ENCODE data around the gene LTBR. TPM values are rescaled to one million over a fixed set of nuclear protein-coding genes. Genes with fewer than 3 reads are reported as not detected.

Gene LTBR
- total and polyA plus RNA-seq, 2 of the 4 experiments (the other 2 are of a cell fraction) = 19.7 to 62.5 TPM

DNA sequence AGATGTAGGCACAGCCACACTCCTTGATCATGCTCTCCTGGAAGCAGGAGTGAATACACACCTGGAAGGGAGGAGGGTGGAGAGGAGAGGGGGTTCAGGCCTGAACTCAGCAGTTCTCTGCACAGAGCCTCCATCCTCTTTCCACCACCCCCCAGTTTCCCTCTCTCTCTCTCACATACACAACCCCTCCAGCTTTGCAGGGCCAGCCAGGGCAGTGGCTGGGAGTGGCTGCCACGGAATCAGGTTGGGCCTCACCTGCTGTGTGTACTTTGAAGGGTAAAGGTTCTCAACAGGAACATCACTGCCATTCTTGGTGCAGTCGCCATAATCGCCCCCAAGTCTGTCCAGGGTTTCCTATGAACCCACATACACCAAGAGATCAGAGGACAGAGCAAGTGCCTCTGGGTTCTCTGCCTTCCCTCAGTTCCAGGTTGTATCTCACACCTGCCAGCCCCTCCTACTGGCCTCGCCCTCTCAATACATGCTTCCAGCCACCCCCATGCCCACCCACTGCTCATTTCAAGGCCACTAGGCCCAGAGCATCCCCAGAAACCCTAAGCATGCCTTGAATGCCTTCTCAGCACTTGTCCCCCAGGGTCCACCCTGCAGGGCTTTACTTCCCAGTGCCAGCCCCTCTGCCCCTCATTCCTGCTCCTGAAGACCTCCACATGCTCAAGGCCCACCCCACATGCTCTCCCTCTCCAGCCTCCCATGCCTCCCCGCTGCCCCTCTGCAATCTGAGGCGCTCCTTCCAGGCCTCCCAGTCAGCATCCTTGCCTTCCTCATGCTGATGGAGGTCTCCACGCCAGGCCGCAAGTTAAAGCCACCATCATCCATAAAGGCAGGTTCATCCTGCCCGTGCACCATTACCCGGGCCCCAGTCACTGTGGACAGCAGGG is 29.2 kb upstream of the LTBR start:
- in situ Hi-C loops (cut with MboI; ENCODE audit: low sequenced_read_pairs) = no loop called here
- dilution Hi-C loops (cut with HindIII; ENCODE audit: low sequenced_read_pairs, unreplicated experiment) = no loop called here
- H2BK5ac ChIP-seq (ENCODE audit: low read depth, low read length, poor library complexity, severe bottlenecking) = no peak overlapping the region
- DNase-seq = no peak
- no peak overlapping the region for H3K18ac ChIP-seq (ENCODE audit: low read depth, low read length)
- no peak overlapping the region for H2AFZ ChIP-seq (replicated peaks; ENCODE audit: low read length, poor library complexity)
- H3K23ac ChIP-seq (ENCODE audit: low read depth, low read length) = no peak overlapping the region
- no TSS peak for BruUV-seq (replicated peaks)
- intact Hi-C loops (cut with micrococcal nuclease) = no loop called here
- peaks cover 9% of the 10 kb centered on the region for H3K27me3 ChIP-seq (ENCODE audit: control insufficient read depth, insufficient read depth, low read length)
- H3K4me2 ChIP-seq (ENCODE audit: low read depth, low read length) = no peak overlapping the region
- no peak overlapping the region for H3K27ac ChIP-seq (ENCODE audit: insufficient read depth, low read length)
- ChIA-PET CTCF (no interaction called here), POLR2A (ENCODE audit: unreplicated experiment) (no interaction called here)
- no peak overlapping the region for H4K5ac ChIP-seq (ENCODE audit: low read depth, low read length)
- no peak overlapping the region for H3K4me3 ChIP-seq (ENCODE audit: insufficient read depth, low read depth, low read length)
- H3K36me3 ChIP-seq (ENCODE audit: control insufficient read depth, insufficient read depth, low read length) = no peaks in the 10 kb centered on the region
- H3K4me1 ChIP-seq (ENCODE audit: control insufficient read depth, insufficient read depth, low read length) = peaks cover 4% of the 10 kb centered on the region; the same call in 1 of the 2 replicates
- H4K8ac ChIP-seq (ENCODE audit: low read depth in 2 of 2, low read length in 2 of 2) = no peak overlapping the region
- H2AK5ac ChIP-seq (ENCODE audit: low read depth, low read length) = no peak overlapping the region
- H3K79me1 ChIP-seq (ENCODE audit: low read depth in 1 of 2, low read length in 2 of 2) = no peaks in the 10 kb centered on the region
- H4K91ac ChIP-seq (ENCODE audit: insufficient read depth, low read depth, low read length) = no peak overlapping the region
- H3K9me1 ChIP-seq (ENCODE audit: insufficient read depth, low read length) = no peaks in the 10 kb centered on the region
- no peak overlapping the region for H3K14ac ChIP-seq (replicated peaks; ENCODE audit: low read depth, low read length)
- TF ChIP-seq, protein P1, sequence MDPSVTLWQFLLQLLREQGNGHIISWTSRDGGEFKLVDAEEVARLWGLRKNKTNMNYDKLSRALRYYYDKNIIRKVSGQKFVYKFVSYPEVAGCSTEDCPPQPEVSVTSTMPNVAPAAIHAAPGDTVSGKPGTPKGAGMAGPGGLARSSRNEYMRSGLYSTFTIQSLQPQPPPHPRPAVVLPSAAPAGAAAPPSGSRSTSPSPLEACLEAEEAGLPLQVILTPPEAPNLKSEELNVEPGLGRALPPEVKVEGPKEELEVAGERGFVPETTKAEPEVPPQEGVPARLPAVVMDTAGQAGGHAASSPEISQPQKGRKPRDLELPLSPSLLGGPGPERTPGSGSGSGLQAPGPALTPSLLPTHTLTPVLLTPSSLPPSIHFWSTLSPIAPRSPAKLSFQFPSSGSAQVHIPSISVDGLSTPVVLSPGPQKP (IDR thresholded peaks at IDR 0.05; ENCODE audit: borderline replicate concordance, low read depth, low read length) = no peak
- TF ChIP-seq FOS (IDR thresholded peaks at IDR 0.05; ENCODE audit: low read depth, low read length) (no peak), CHD1 (IDR thresholded peaks at IDR 0.05; ENCODE audit: low read depth, low read length) (no peak), RAD21 (IDR thresholded peaks at IDR 0.05; ENCODE audit: low read length) (no peak), RCOR1 (IDR thresholded peaks at IDR 0.05; ENCODE audit: insufficient replicate concordance, low read length) (no peak), NFE2L2 (IDR thresholded peaks at IDR 0.05; ENCODE audit: low read depth, low read length) (no peak), POLR2A (IDR thresholded peaks at IDR 0.05; ENCODE audit: low read depth, low read length) (no peak), SMC3 (IDR thresholded peaks at IDR 0.05; ENCODE audit: low read depth, low read length) (no peak), USF2 (IDR thresholded peaks at IDR 0.05; ENCODE audit: low read depth, low read length) (no peak), MAZ (IDR thresholded peaks at IDR 0.05; ENCODE audit: borderline replicate concordance, low read depth, low read length) (no peak), BHLHE40 (IDR thresholded peaks at IDR 0.05; ENCODE audit: low read depth, low read length) (no peak), MAFK (IDR thresholded peaks at IDR 0.05; ENCODE audit: low read depth, low read length) (no peak)
- TF ChIP-seq, protein P2, sequence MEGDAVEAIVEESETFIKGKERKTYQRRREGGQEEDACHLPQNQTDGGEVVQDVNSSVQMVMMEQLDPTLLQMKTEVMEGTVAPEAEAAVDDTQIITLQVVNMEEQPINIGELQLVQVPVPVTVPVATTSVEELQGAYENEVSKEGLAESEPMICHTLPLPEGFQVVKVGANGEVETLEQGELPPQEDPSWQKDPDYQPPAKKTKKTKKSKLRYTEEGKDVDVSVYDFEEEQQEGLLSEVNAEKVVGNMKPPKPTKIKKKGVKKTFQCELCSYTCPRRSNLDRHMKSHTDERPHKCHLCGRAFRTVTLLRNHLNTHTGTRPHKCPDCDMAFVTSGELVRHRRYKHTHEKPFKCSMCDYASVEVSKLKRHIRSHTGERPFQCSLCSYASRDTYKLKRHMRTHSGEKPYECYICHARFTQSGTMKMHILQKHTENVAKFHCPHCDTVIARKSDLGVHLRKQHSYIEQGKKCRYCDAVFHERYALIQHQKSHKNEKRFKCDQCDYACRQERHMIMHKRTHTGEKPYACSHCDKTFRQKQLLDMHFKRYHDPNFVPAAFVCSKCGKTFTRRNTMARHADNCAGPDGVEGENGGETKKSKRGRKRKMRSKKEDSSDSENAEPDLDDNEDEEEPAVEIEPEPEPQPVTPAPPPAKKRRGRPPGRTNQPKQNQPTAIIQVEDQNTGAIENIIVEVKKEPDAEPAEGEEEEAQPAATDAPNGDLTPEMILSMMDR (conservative IDR thresholded peaks at IDR 0.05; ENCODE audit: low read depth, low read length) = no peak
- H3K4ac ChIP-seq (ENCODE audit: low read depth, low read length) = no peak overlapping the region
- 90% methylated on average over 3 of the region's 10 CpGs; no CpG with 5 or more reads in 1 of the 2 experiments for WGBS, 2 experiments (ENCODE audit: extremely low coverage in 2 of 2, insufficient read length in 1 of 2)
- no peak overlapping the region for H2BK20ac ChIP-seq (ENCODE audit: low read depth, low read length)
- no peaks in the 10 kb centered on the region for H4K20me1 ChIP-seq (ENCODE audit: insufficient read depth, low read length)
- H3K9ac ChIP-seq (ENCODE audit: low read depth, low read length) = no peak overlapping the region
- no peak overlapping the region for H2AK9ac ChIP-seq (replicated peaks; ENCODE audit: low read depth, low read length, poor library complexity)
- H2BK15ac ChIP-seq (ENCODE audit: low read depth, low read length) = no peak overlapping the region
- no peak for ATAC-seq (ENCODE audit: low read depth)
- no peak overlapping the region for H2BK120ac ChIP-seq (ENCODE audit: low read depth, low read length)
- H3K9me3 ChIP-seq (ENCODE audit: control insufficient read depth, insufficient read depth, low read length) = no peaks in the 10 kb centered on the region
- H3K56ac ChIP-seq (ENCODE audit: extremely low read depth, insufficient read depth, low read length) = no peak overlapping the region
